OCI-LY1 (cell line): ENCODE data around the gene PANK4.

Source experiments
- EZH2 ChIP-seq: fragments of 200-600 bp; sonication (generic), shearing (Covaris generic); IDR thresholded peaks from 2 replicates; pipeline ENCODE4 v1.8.0; 2017; ENCODE audit warnings: borderline replicate concordance, mixed run types, mild to moderate bottlenecking, antibody characterized with exemption, low read length, moderate library complexity, mixed read lengths
- TF ChIP-seq, protein P1 (sequence below): fragments of 200-600 bp; sonication (generic), shearing (Covaris generic); IDR thresholded peaks from 2 replicates; pipeline ENCODE4 v1.5.1; 2017; ENCODE audit warnings: mild to moderate bottlenecking, antibody characterized with exemption, low read length, moderate library complexity, mixed read lengths

DNA sequence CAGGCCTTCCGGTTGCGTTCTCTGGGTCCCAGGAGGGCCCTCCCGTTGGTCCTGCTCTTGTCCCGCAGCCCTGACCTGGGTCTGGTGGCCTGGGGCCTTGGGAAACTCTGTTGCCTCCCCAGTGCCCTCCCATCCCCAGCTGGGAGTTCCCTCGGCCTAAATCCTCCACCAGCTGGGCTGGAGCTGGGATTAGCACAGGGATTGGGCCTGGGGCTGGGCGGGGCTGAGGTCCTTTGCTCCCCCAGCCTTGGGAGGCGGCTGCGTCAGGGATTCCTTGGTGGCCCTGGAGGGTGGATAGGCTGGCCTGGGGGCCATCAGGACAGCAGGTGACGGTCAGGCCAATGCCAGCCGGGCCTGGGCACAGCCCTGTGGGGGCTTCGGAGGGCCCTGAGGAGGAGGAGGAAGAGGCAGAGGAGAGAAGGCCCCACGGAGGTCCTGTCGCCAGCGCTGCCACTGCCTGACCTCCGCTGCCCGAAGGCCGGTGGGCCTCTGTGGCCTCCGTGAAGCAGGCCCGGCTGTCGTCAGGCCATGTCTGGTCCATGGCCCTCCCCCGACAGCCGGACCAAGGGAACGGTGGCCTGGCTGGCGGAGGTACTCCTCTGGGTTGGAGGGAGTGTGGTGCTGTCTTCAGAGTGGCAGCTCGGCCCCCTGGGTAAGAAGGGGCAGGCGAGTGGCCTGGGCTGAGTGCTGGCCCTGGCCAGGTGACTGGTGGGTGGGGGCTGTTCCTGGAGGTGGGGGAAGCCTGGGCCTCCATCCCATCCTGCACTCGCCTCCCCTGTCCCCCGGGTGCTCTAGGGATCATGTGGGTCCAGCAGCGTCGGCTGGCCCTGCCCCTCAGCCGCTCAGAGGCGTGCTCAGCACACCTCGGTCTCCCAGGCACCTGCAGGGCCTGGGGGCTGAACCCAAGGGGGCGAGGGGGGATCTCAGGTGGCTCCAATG is 50.1 kb downstream of the PANK4 start, which contains the start of gene PLCH2:
- TF ChIP-seq, protein P1, sequence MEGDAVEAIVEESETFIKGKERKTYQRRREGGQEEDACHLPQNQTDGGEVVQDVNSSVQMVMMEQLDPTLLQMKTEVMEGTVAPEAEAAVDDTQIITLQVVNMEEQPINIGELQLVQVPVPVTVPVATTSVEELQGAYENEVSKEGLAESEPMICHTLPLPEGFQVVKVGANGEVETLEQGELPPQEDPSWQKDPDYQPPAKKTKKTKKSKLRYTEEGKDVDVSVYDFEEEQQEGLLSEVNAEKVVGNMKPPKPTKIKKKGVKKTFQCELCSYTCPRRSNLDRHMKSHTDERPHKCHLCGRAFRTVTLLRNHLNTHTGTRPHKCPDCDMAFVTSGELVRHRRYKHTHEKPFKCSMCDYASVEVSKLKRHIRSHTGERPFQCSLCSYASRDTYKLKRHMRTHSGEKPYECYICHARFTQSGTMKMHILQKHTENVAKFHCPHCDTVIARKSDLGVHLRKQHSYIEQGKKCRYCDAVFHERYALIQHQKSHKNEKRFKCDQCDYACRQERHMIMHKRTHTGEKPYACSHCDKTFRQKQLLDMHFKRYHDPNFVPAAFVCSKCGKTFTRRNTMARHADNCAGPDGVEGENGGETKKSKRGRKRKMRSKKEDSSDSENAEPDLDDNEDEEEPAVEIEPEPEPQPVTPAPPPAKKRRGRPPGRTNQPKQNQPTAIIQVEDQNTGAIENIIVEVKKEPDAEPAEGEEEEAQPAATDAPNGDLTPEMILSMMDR, result no peak
- TF ChIP-seq EZH2, result no peak
